ENCODE measurements around the gene IGBP1. TPM values are rescaled to one million over a fixed set of nuclear protein-coding genes. Genes with fewer than 3 reads are reported as not detected.
A peak's percentile ranks its signal among the peaks of the same experiment; 100 is the strongest.

Gene IGBP1
- polyA plus RNA-seq, 1 of the 3 experiments (the other 2 are of a cell fraction): 49.4 TPM

DNA sequence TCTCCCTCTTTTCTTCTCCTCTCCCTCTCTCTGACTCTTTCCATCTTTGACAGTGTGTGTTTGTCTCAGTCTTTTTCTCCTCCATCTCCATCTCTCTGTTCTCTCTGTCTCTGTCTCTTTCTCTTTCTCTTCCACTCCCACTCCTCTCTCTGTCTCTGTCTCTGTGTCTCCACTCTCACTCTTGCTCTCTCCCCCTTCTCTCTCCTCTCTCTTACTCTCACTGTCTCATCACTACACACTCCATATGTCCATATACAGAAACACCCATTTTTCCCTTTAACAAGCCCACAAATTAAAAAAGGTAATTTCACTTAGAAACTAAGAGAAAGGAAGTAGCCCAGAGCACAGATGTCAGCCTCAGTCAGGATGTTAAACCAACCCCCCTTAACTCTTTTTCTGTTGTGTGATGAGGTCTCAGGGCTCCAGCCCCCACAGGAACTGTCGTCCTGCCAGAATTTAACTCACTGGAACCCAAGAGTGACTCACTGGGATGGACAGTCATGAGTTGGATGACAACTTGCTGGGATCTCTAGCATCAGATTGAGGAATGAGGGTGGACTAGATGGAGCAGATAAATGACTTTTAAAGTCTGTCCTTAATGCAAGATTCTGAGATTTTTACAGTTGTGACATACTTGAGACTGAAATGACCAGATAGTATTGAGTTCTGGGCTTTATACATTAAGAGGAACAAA lies 43.5 kb upstream of the IGBP1 start (continued):
- TF ChIP-seq, protein P1, sequence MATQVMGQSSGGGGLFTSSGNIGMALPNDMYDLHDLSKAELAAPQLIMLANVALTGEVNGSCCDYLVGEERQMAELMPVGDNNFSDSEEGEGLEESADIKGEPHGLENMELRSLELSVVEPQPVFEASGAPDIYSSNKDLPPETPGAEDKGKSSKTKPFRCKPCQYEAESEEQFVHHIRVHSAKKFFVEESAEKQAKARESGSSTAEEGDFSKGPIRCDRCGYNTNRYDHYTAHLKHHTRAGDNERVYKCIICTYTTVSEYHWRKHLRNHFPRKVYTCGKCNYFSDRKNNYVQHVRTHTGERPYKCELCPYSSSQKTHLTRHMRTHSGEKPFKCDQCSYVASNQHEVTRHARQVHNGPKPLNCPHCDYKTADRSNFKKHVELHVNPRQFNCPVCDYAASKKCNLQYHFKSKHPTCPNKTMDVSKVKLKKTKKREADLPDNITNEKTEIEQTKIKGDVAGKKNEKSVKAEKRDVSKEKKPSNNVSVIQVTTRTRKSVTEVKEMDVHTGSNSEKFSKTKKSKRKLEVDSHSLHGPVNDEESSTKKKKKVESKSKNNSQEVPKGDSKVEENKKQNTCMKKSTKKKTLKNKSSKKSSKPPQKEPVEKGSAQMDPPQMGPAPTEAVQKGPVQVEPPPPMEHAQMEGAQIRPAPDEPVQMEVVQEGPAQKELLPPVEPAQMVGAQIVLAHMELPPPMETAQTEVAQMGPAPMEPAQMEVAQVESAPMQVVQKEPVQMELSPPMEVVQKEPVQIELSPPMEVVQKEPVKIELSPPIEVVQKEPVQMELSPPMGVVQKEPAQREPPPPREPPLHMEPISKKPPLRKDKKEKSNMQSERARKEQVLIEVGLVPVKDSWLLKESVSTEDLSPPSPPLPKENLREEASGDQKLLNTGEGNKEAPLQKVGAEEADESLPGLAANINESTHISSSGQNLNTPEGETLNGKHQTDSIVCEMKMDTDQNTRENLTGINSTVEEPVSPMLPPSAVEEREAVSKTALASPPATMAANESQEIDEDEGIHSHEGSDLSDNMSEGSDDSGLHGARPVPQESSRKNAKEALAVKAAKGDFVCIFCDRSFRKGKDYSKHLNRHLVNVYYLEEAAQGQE (IDR thresholded peaks at IDR 0.05; ENCODE audit: low read depth, low read length): no peak
- no peak for TF ChIP-seq FOXM1 (IDR thresholded peaks at IDR 0.05; ENCODE audit: low read depth)
- no peak for TF ChIP-seq GATA2 (CRISPR knock-in tag; IDR thresholded peaks at IDR 0.05)
- TF ChIP-seq FOSL2 (IDR thresholded peaks at IDR 0.05; ENCODE audit: borderline replicate concordance, low read depth): peak; percentile 65; the same call in 1 of the 2 replicates
- no peak for TF ChIP-seq RCOR1 (IDR thresholded peaks at IDR 0.05; ENCODE audit: low read length)
- no peak; the same call in none of the 2 replicates for TF ChIP-seq JUND (IDR thresholded peaks at IDR 0.05)
- no peak for TF ChIP-seq RAD21 (IDR thresholded peaks at IDR 0.05; ENCODE audit: low read length)
- no peak for TF ChIP-seq USF2 (IDR thresholded peaks at IDR 0.05; ENCODE audit: borderline replicate concordance, low read depth, low read length)
- no peak for TF ChIP-seq SIN3A (IDR thresholded peaks at IDR 0.05; ENCODE audit: borderline replicate concordance, low read depth, low read length)
- TF ChIP-seq TCF12 (IDR thresholded peaks at IDR 0.05): peak; percentile 19; the same call in 1 of the 2 replicates
- TF ChIP-seq POLR2AphosphoS5 (IDR thresholded peaks at IDR 0.05; ENCODE audit: low read depth, low read length): no peak
- TF ChIP-seq RFX5 (IDR thresholded peaks at IDR 0.05; ENCODE audit: low read length): no peak
- no peak for TF ChIP-seq TEAD4 (IDR thresholded peaks at IDR 0.05; ENCODE audit: borderline replicate concordance, insufficient read depth)
- TF ChIP-seq, protein P2, sequence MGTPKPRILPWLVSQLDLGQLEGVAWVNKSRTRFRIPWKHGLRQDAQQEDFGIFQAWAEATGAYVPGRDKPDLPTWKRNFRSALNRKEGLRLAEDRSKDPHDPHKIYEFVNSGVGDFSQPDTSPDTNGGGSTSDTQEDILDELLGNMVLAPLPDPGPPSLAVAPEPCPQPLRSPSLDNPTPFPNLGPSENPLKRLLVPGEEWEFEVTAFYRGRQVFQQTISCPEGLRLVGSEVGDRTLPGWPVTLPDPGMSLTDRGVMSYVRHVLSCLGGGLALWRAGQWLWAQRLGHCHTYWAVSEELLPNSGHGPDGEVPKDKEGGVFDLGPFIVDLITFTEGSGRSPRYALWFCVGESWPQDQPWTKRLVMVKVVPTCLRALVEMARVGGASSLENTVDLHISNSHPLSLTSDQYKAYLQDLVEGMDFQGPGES (IDR thresholded peaks at IDR 0.05; ENCODE audit: low read depth, low read length): no peak
- TF ChIP-seq, protein P3, sequence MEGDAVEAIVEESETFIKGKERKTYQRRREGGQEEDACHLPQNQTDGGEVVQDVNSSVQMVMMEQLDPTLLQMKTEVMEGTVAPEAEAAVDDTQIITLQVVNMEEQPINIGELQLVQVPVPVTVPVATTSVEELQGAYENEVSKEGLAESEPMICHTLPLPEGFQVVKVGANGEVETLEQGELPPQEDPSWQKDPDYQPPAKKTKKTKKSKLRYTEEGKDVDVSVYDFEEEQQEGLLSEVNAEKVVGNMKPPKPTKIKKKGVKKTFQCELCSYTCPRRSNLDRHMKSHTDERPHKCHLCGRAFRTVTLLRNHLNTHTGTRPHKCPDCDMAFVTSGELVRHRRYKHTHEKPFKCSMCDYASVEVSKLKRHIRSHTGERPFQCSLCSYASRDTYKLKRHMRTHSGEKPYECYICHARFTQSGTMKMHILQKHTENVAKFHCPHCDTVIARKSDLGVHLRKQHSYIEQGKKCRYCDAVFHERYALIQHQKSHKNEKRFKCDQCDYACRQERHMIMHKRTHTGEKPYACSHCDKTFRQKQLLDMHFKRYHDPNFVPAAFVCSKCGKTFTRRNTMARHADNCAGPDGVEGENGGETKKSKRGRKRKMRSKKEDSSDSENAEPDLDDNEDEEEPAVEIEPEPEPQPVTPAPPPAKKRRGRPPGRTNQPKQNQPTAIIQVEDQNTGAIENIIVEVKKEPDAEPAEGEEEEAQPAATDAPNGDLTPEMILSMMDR (IDR thresholded peaks at IDR 0.05): no peak
- TF ChIP-seq USF1 (IDR thresholded peaks at IDR 0.05; ENCODE audit: borderline replicate concordance, low read depth): no peak
- TF ChIP-seq TAF1 (IDR thresholded peaks at IDR 0.05; ENCODE audit: borderline replicate concordance, low read depth, low read length): no peak
- no peak for TF ChIP-seq MEF2A (IDR thresholded peaks at IDR 0.05; ENCODE audit: borderline replicate concordance, low read depth)
- TF ChIP-seq SMC3 (IDR thresholded peaks at IDR 0.05; ENCODE audit: low read depth, low read length): no peak
- TF ChIP-seq PBX3 (IDR thresholded peaks at IDR 0.05): 0 out of 2 replicates have a peak, but pooled peaks have one; percentile 12
- no peak for TF ChIP-seq EZH2phosphoT487 (IDR thresholded peaks at IDR 0.05; ENCODE audit: borderline replicate concordance, low read depth)
